ENCODE data around the gene ZFTA. TPM values are rescaled to one million over a fixed set of nuclear protein-coding genes. Genes with fewer than 3 reads are reported as not detected.

Gene ZFTA
- polyA plus RNA-seq, 1 donor (not counting 4 experiments of a cell fraction or from before 2014, with no cell fraction given): 4.6 TPM

GRCh38 chr11:63805844-63806415, 37.4 kb upstream of the ZFTA start:
- Histone ChIP-seq H3K4me3 (ENCODE audit: control insufficient read depth in 2 of 3, extremely low read depth in 1 of 3, insufficient read depth in 2 of 3, low read depth in 1 of 3, low read length in 3 of 3) (no peak overlapping the region), H4K20me1 (ENCODE audit: control insufficient read depth, extremely low read depth, insufficient read depth, low read length) (no peaks in the 10 kb centered on the region), H3K9me1 (ENCODE audit: control insufficient read depth, extremely low read depth, insufficient read depth, low read length) (no peaks in the 10 kb centered on the region), H3K9ac (ENCODE audit: control insufficient read depth, extremely low read depth, insufficient read depth, low read length) (no peak overlapping the region), H3K4me2 (ENCODE audit: control insufficient read depth, extremely low read depth, insufficient read depth, low read depth, low read length) (no peak overlapping the region), H3K79me2 (ENCODE audit: control insufficient read depth, insufficient read depth, low read length) (no peaks in the 10 kb centered on the region), H3K9me3 (ENCODE audit: control insufficient read depth, low read depth, low read length) (no peaks in the 10 kb centered on the region), H3K27me3 (ENCODE audit: control insufficient read depth, extremely low read depth, insufficient read depth, low read length) (no peaks in the 10 kb centered on the region), H3K27ac (ENCODE audit: control insufficient read depth, insufficient read depth, low read length) (no peak overlapping the region), H2AFZ (ENCODE audit: control insufficient read depth, low read length) (no peak overlapping the region), H3K4me1 (ENCODE audit: control insufficient read depth, extremely low read depth, insufficient read depth, low read length) (peaks cover 21% of the 10 kb centered on the region), H3K36me3 (ENCODE audit: control insufficient read depth in 2 of 2, extremely low read depth in 1 of 2, insufficient read depth in 2 of 2, low read length in 2 of 2) (no peaks in the 10 kb centered on the region)
- DNase-seq (ENCODE audit: low read depth, low spot score): no peak
- dilution Hi-C loops (cut with MboI; ENCODE audit: extremely low pct_ligation_motif_present, low sequenced_read_pairs): no loop called here
- TF ChIP-seq CTCF (optimal IDR thresholded peaks at IDR 0.05 in 1 of 3, IDR thresholded peaks at IDR 0.05 in 1 of 3, conservative IDR thresholded peaks at IDR 0.05 in 1 of 3; ENCODE audit: extremely low read depth in 1 of 3, insufficient read depth in 2 of 3, low read length in 3 of 3) (no peak), EZH2 (IDR thresholded peaks at IDR 0.05; ENCODE audit: low read length) (no peak)
- no peak for FAIRE-seq

- H3K9ac ChIP-seq (ENCODE audit: control insufficient read depth, extremely low read depth, insufficient read depth, low read length): no peak overlapping the region
- no peaks in the 10 kb centered on the region for H3K36me3 ChIP-seq (ENCODE audit: control insufficient read depth in 2 of 2, extremely low read depth in 1 of 2, insufficient read depth in 2 of 2, low read length in 2 of 2)
- H2AFZ ChIP-seq (ENCODE audit: control insufficient read depth, low read length): no peak overlapping the region
- H4K20me1 ChIP-seq (ENCODE audit: control insufficient read depth, extremely low read depth, insufficient read depth, low read length): no peaks in the 10 kb centered on the region
- no peaks in the 10 kb centered on the region for H3K9me3 ChIP-seq (ENCODE audit: control insufficient read depth, low read depth, low read length)
- DNase-seq (ENCODE audit: low read depth, low spot score) (peak; percentile 23), FAIRE-seq (peak; percentile 56)
- H3K79me2 ChIP-seq (ENCODE audit: control insufficient read depth, insufficient read depth, low read length): no peaks in the 10 kb centered on the region
- H3K4me3 ChIP-seq (ENCODE audit: control insufficient read depth in 2 of 3, extremely low read depth in 1 of 3, insufficient read depth in 2 of 3, low read depth in 1 of 3, low read length in 3 of 3): no peak overlapping the region
- H3K4me1 ChIP-seq (ENCODE audit: control insufficient read depth, extremely low read depth, insufficient read depth, low read length): peaks cover 21% of the 10 kb centered on the region
- peak overlapping the region; percentile 1 for H3K4me2 ChIP-seq (ENCODE audit: control insufficient read depth, extremely low read depth, insufficient read depth, low read depth, low read length)
- no peak overlapping the region for H3K27ac ChIP-seq (ENCODE audit: control insufficient read depth, insufficient read depth, low read length)
- dilution Hi-C loops (cut with MboI; ENCODE audit: extremely low pct_ligation_motif_present, low sequenced_read_pairs): no loop called here
- TF ChIP-seq EZH2 (IDR thresholded peaks at IDR 0.05; ENCODE audit: low read length) (no peak), CTCF (optimal IDR thresholded peaks at IDR 0.05 in 1 of 3, IDR thresholded peaks at IDR 0.05 in 1 of 3, conservative IDR thresholded peaks at IDR 0.05 in 1 of 3; ENCODE audit: extremely low read depth in 1 of 3, insufficient read depth in 2 of 3, low read length in 3 of 3) (no peak)
- no peaks in the 10 kb centered on the region for H3K27me3 ChIP-seq (ENCODE audit: control insufficient read depth, extremely low read depth, insufficient read depth, low read length)
- no peaks in the 10 kb centered on the region for H3K9me1 ChIP-seq (ENCODE audit: control insufficient read depth, extremely low read depth, insufficient read depth, low read length)
These were observed 35.7 kb upstream of the ZFTA start for GRCh38 chr11:63804259-63804658.
